Esophagus mucosa (tissue), 1 donor: ENCODE data around the gene CDH4. TPM values are rescaled to one million over a fixed set of nuclear protein-coding genes. Genes with fewer than 3 reads are reported as not detected.
A peak's percentile ranks its signal among the peaks of the same experiment; 100 is the strongest.
"Not testable (repeated sequence)": the region's sequence is repeated elsewhere in the genome, so short reads cannot be mapped to it uniquely, and the experiment has no call there.

Experiments
- ATAC-seq: fragments of 200-7000 bp; cut with Tn5 transposase; one replicate; pipeline ENCODE4 v1.9.1; 2020
- total RNA-seq: library from RNA; stranded (reverse); gene quantifications from one replicate; pipeline ENCODE4 v1.2.4, GENCODE V29; 2023
- donor health status: DM: yes; HTN: yes; CAD: no.

Gene CDH4
- total RNA-seq, 1 donor from 2014 or later: not detected

DNA sequence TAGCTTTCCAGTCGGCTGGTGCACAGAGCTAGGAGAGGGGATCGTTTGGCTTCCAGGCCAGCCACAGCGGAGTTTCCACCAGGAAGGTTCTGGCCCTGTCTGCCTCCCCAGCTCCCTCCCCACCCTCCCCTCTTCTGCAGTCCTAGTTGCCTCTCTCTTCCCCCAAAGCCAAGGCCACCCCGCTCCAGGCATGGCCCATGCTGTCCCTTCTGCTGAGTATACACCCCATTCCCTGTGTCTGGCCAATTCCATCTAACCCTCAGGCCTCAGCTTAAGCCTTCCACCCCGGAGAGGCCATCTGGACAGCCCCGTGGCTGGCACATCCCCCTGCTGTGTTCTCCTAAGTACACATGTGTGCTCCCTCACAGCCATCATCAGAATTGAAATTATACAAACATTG, 167.4 kb downstream of the CDH4 start:
- ATAC-seq: no peak

- no peak for ATAC-seq
These were observed 168.0 kb downstream of the CDH4 start for GRCh38 chr20:61420056-61420455.

DNA sequence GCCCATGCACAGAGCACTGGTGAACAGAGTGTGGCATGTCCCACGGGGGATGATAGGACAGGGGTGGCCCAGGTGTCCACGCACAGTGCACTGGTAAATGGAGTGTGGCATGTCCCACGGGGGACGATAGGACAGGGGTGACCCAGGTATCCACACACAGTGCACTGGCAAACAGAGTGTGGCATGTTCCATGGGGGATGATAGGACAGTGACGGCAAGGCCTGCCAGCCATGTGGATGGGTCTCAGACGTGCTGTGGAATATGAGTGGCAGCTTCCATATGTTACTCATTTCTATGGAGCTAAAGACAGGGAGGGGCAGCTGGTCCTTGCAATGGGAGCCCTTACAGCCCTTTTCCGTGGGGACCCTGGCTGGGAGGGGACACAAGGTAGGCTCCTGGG, 168.7 kb downstream of the CDH4 start:
- ATAC-seq: peak; percentile 27

DNA sequence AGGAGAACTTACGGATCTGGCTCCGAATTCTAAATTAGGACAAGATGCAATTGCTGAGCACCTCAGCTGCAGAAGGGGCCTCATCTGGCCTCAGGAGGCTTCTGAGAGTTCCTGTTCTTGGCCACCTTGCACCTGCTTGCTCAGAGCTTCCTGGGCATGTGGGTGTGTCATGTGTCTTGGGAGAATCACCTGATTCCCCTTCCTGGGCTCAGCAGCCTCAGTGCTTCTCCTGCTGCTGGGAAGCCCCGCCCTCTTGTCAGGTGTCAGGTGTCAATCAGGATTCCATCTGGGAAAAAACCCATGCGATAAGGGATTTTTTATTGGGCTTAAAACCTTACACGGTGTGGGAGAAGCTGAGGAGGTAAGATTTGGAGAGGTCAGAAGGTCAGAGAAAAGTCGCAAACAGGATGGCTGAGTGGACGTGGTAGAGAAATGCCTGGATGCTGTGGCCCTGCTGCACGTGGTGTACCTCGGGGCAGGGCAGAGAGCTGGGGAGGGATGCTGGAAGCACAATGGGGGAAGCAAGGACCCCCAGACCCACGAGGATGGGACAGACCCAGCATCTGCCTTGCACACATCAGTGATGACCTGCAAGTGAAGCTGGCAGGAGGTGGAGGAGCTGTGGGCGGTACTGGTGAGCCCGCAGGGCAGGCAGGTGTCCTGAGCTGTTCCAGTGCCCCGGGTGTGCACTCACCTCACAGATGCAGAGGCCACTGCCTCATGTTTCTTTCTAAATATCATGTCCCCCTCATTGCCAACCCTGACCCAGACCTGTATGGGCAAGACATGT, 170.8 kb downstream of the CDH4 start:
- no peak for ATAC-seq

DNA sequence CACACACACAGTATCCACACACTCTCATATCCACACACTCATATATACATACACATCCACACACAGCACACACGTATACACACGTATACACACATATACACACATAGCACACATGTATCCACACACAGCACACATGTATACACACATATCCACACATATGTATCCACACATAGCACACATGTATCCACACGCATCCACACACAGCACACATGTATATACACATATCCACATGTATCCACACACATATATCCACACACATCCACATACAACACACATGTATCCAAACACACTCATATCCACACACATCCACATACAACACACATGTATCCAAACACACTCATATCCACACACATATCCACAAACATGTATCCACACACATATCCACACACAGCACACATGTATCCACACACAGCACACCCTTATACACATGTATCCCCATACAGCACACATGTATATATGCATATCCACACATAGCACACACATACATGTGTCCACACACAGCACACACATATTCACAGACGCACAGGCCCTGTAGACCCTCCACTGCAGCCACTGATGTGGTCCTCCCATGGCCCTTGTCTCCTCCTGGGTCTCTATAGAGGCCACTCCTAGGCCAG, 172.1 kb downstream of the CDH4 start:
- no peak for ATAC-seq

GRCh38 chr20:61424628-61425420, 172.8 kb downstream of the CDH4 start:
- no peak for ATAC-seq

GRCh38 chr20:61425541-61425991, 173.5 kb downstream of the CDH4 start:
- not testable (repeated sequence) for ATAC-seq

- ATAC-seq: peak; percentile 70
These were observed 174.3 kb downstream of the CDH4 start for GRCh38 chr20:61426352-61426751.

DNA sequence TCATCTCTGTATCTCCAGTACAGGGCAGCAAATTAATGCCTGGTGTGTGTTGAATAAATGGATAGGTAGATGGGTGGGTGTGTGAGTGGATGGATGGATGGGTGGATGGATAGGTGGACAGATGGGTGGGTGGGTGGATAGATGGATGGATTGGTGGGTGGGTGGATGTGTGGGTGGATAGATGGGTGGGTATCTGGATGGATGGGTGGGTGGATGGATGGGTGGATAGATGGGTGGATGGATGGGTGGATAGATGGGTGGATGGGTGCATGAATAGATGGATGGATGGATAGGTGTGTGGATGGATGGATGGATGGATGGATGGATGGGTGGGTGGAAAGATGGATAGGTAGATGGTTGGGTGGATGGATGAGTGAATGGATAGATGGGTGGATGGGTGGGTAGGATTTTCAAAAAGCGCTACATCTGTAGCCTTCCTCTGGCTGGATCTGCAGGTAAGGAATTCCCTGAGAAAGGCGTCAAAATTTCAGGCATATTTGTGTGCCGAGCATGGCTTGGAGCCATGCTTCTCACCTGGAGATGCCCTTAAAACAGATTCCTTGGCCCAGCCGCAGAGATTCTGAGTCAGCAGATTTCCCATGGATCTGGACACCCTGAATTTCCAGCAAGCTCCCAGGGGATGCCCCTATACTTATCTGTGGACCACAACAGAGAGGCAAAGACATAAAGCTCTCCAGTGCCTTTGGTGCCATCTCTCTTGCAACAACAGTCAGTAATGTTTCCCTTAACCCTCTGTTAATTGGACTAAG, 177.6 kb downstream of the CDH4 start:
- ATAC-seq: no peak

- no peak for ATAC-seq
These were observed 178.2 kb downstream of the CDH4 start for GRCh38 chr20:61430228-61430624.

- ATAC-seq: no peak
These were observed 181.1 kb downstream of the CDH4 start for GRCh38 chr20:61433176-61433575.

DNA sequence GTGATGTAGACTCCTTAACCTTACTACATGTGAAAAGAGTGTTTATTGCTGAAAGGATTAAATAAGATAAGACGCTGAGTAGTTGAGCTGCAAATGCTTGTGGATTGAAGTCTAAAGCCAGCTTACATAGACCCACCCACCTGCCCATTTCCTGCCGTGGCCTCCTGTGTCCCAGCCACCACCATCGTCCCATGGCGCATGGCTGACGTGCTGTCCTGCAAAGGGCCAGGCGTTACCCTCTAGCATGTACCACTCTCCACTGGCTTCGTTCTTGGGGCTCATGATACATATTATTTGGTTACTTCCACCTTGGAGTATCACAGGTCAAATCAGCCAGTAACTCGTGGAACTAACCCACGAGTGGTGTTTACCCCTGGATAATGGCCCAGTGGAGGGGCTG, 181.8 kb downstream of the CDH4 start:
- no peak for ATAC-seq

DNA sequence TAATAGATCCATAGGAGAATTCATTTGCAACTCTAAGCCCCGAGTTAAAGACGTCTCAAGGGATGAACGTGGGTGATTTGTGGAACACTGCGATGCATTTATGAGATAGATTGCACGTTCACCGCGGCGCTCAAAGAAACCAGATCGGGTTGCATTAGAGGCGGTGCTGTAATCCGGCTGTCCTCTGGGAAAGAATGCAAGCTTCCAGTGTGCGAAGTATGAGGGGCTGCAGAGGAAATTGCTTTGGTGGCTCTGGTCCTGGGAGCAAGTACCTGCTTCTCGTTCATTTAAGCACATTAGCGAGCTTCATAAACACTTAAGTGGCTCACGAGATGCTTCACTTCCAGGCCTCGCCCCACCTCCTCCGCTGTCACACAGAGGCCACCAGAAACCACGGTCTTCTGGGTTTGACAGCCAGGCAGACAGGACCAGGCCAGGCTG, 182.3 kb downstream of the CDH4 start:
- no peak for ATAC-seq

- no peak for ATAC-seq
These were observed 183.2 kb downstream of the CDH4 start for GRCh38 chr20:61435184-61435822.

DNA sequence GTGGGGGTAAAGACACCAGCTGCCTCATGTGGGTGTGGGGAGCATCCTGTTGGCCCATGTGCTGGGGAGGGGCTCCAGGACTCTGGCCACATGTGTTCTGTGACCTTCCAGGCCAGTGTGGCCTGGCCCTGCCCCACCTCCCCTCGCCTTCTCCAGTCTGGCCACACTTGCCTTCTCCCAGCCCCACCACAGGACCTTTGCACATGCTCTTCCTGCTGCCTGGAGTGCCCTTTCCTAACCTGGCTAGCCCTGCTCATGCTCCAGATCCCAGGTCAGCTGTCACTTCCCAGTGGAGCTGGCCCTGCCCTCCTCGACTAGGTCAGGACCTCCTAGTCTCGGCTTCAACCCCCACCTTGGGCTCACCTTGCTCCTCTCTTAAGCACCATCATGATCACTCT, 183.8 kb downstream of the CDH4 start:
- ATAC-seq: no peak

DNA sequence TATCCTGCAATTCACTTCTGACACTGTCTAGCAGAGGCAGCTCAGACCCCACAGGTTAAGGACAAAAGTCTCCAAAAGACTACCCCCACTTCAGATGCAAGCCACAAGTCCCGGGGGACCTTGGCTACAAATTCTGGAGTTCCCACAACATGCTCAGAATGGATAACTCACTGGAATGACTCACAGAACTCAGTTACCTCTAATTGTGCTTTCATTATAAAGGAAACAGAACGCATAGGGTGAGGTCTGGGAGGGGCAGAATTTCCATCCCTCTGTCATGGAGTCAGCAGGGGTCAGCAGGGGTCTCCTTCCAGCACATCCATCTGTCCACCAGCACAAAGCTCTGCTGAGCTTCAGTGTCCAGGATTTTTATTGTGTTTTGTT, 184.2 kb downstream of the CDH4 start:
- peak; percentile 49 for ATAC-seq

DNA sequence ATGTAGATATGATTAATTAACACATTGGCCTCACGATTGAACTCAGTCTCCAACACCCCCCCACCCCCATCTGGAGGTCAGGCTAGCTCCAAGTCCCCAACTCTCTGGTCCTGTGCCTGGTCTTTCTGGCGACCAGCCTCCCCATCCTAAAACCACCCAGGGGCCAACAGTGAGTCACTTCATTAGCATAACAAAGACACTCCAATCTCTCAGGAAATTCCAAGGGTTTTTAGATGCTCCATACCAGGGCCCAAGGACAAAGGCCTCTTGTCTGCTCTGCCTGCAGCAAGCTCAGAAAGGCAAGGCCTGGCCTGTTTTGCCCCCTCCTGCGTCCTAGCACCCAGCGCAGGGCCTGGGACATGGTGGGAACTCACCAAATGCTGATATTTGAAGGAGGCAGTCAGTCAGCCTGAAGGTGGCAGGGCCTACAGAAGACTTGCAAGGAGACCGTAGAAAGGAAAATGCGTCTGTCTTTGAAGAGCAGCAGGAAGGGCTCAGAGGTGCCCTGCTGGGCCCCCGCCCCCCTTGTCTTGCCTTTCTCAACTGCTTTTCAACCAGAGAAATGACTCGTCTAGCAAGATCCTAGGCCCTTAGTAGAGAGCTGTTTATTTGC, 184.7 kb downstream of the CDH4 start:
- ATAC-seq: peak; percentile 75

DNA sequence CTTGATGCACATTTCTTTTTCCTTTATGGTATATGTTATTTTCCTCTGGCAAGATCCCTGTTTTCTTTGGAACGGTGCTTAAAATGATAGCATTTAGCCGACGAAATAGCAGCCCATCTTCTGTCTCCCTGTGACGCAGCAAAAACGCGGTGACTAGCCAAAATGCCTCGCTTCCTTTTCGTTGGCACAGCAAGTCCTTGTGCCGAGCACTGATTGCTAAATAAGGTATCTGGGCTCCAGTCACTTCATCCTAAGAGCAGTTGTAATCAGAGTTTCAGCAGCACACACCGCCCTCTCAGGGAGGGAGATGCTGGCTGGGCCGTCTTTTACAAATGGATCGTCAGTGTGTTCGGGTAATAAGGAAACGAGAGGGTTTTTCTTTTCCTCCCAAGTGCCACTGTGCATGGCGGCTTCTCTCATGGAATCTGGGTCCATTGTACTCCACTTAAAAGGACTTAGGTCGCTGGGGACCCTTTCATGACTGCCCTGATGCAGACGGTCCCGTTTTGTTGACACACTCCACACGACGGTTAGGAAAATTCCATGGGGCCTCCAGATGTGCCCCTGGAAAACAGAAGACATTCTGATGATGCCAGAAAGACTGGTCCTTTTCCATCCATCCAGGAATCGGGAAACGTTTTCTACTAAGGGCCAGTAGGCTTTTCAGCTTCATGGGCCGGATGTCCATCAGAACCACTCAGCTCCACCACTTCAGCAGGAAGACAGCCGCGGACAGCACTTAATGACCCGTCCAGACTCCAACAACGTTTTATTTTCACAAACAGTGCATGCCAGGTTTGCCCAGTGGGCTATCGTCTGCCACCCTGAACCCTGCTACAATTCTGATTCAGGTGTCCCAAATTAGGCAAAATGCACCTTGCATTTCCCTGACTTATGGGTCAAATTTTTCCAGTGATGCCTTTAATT, 185.5 kb downstream of the CDH4 start:
- no peak for ATAC-seq

- ATAC-seq: no peak
These were observed 186.2 kb downstream of the CDH4 start for GRCh38 chr20:61438285-61438684.

- no peak for ATAC-seq
These were observed 187.2 kb downstream of the CDH4 start for GRCh38 chr20:61439251-61439650.
